OCI-LY3 (cell line): Measurements from ENCODE around the gene VASN.

Experiments used
- H2AFZ ChIP-seq: fragments of 200-600, 300-600 bp; shearing (Covaris generic); 2 replicates; pipeline ENCODE4 v1.6.0; 2014; ENCODE audit warnings: antibody characterized with exemption, low read depth, low read length
- H3K27ac ChIP-seq: fragments of 200-600, 300-600 bp; sonication (generic); 2 replicates; pipeline ENCODE4 v1.5.1; 2014; ENCODE audit warnings: mild to moderate bottlenecking, low read length, moderate library complexity, mixed read lengths
- H3K27me3 ChIP-seq: fragments of 200-600, 300-600 bp; sonication (generic); 2 replicates; pipeline ENCODE4 v1.6.1; 2014; ENCODE audit warnings: low read depth, low read length, mixed read lengths
- H3K36me3 ChIP-seq: fragments of 200-600, 300-600 bp; sonication (generic); replicated peaks from 2 replicates; pipeline ENCODE3; 2014; ENCODE audit warnings: low read depth, low read length, mixed read lengths
- H3K4me1 ChIP-seq: fragments of 300-600, 200-600 bp; sonication (generic); 2 replicates; pipeline ENCODE4 v1.6.1; 2014; ENCODE audit warnings: low read length, mixed read lengths
- H3K4me2 ChIP-seq: fragments of 200-600, 300-600 bp; sonication (generic); 2 replicates; pipeline ENCODE4 v1.6.1; 2014; ENCODE audit warnings: low read length, mixed read lengths
- H3K4me3 ChIP-seq: fragments of 300-600, 200-600 bp; sonication (generic); 2 replicates; pipeline ENCODE4 v1.5.1; 2014; ENCODE audit warnings: antibody characterized with exemption, mild to moderate bottlenecking, low read length, moderate library complexity
- H3K79me2 ChIP-seq: fragments of 300-600, 200-600 bp; shearing (Covaris generic); 2 replicates; pipeline ENCODE4 v1.6.1; 2014; ENCODE audit warnings: mild to moderate bottlenecking, low read length, mixed read lengths
- H3K9ac ChIP-seq: fragments of 300-600, 200-600 bp; shearing (Covaris generic); 2 replicates; pipeline ENCODE4 v1.6.0; 2014; ENCODE audit warnings: mild to moderate bottlenecking, low read length, moderate library complexity
- H3K9me3 ChIP-seq: fragments of 200-600, 300-600 bp; shearing (Covaris generic); 2 replicates; pipeline ENCODE4 v1.6.1; 2014; ENCODE audit warnings: low read length, mixed read lengths; ENCODE audit not compliant: insufficient read depth
- H4K20me1 ChIP-seq: fragments of 200-600, 300-600 bp; sonication (generic); 2 replicates; pipeline ENCODE4 v1.6.1; 2016; ENCODE audit warnings: low read length, mixed read lengths; ENCODE audit not compliant: insufficient read depth
- EZH2phosphoT487 ChIP-seq: fragments of 200-600 bp; shearing (Covaris generic); IDR thresholded peaks from 2 replicates; pipeline ENCODE4 v1.6.1; 2018; ENCODE audit warnings: antibody characterized with exemption, mixed run types, low read depth
- TF ChIP-seq, protein P1 (sequence below): fragments of 200-600, 300-600 bp; sonication (generic); IDR thresholded peaks from 2 replicates; pipeline ENCODE4 v1.5.1; 2014; ENCODE audit warnings: antibody characterized with exemption, low read length, low read depth

Gene VASN

DNA sequence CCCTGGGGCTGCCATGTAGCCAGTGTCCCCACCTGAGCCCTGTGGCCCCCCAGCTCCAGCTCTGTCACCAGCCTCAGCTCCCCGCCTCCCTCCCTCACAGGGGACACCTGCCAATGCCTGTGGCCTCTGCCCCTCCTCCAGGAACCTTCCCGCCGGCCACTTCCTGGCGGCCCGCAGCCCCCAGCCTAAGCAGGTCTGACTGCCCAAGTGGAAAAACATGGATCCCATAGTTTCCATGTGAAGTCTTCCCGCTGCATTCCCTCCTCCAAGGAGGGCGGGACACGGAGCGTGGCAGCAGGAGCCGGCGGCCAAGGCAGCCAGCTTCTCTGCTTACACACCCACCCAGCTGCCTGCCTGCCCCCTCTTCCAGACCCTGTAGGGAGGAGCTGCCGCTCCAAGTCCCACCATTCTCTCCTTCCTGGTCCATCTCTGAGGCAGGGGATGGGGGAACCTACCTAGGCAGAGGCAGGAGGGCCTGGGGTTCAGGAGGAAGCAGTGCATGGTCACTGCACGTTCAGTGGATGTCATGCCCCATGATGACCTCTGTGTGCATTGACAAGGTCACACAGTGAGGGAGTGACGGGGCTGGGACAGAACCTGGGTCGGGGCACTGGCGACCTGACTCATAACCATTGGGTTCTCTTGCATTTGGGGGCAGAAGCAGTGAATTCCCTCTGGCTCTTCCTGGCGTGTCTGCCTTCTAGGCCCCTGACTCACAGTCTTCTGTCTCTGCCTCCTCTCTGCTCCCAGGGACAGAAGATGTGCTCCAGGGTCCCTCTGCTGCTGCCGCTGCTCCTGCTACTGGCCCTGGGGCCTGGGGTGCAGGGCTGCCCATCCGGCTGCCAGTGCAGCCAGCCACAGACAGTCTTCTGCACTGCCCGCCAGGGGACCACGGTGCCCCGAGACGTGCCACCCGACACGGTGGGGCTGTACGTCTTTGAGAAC, 8.7 kb downstream of the VASN start:
- H2AFZ ChIP-seq = no peak overlapping the region
- no peak overlapping the region for H3K4me3 ChIP-seq
- H3K27me3 ChIP-seq = no peaks in the 10 kb centered on the region
- no peaks in the 10 kb centered on the region for H3K4me1 ChIP-seq
- no peaks in the 10 kb centered on the region for H4K20me1 ChIP-seq
- no peak overlapping the region for H3K9ac ChIP-seq
- no peaks in the 10 kb centered on the region for H3K9me3 ChIP-seq
- H3K79me2 ChIP-seq = no peaks in the 10 kb centered on the region
- H3K4me2 ChIP-seq = no peak overlapping the region
- H3K36me3 ChIP-seq = no peaks in the 10 kb centered on the region
- TF ChIP-seq, protein P1, sequence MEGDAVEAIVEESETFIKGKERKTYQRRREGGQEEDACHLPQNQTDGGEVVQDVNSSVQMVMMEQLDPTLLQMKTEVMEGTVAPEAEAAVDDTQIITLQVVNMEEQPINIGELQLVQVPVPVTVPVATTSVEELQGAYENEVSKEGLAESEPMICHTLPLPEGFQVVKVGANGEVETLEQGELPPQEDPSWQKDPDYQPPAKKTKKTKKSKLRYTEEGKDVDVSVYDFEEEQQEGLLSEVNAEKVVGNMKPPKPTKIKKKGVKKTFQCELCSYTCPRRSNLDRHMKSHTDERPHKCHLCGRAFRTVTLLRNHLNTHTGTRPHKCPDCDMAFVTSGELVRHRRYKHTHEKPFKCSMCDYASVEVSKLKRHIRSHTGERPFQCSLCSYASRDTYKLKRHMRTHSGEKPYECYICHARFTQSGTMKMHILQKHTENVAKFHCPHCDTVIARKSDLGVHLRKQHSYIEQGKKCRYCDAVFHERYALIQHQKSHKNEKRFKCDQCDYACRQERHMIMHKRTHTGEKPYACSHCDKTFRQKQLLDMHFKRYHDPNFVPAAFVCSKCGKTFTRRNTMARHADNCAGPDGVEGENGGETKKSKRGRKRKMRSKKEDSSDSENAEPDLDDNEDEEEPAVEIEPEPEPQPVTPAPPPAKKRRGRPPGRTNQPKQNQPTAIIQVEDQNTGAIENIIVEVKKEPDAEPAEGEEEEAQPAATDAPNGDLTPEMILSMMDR = no peak
- TF ChIP-seq EZH2phosphoT487 = no peak
- H3K27ac ChIP-seq = no peak overlapping the region

DNA sequence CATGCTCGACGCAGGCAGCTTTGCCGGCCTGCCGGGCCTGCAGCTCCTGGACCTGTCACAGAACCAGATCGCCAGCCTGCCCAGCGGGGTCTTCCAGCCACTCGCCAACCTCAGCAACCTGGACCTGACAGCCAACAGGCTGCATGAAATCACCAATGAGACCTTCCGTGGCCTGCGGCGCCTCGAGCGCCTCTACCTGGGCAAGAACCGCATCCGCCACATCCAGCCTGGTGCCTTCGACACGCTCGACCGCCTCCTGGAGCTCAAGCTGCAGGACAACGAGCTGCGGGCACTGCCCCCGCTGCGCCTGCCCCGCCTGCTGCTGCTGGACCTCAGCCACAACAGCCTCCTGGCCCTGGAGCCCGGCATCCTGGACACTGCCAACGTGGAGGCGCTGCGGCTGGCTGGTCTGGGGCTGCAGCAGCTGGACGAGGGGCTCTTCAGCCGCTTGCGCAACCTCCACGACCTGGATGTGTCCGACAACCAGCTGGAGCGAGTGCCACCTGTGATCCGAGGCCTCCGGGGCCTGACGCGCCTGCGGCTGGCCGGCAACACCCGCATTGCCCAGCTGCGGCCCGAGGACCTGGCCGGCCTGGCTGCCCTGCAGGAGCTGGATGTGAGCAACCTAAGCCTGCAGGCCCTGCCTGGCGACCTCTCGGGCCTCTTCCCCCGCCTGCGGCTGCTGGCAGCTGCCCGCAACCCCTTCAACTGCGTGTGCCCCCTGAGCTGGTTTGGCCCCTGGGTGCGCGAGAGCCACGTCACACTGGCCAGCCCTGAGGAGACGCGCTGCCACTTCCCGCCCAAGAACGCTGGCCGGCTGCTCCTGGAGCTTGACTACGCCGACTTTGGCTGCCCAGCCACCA, 9.7 kb downstream of the VASN start:
- Histone ChIP-seq H3K9me3 (no peaks in the 10 kb centered on the region), H3K4me3 (no peak overlapping the region), H3K79me2 (no peaks in the 10 kb centered on the region), H3K36me3 (no peaks in the 10 kb centered on the region), H3K4me1 (no peaks in the 10 kb centered on the region), H3K27ac (no peak overlapping the region), H3K4me2 (no peak overlapping the region), H4K20me1 (no peaks in the 10 kb centered on the region), H3K9ac (no peak overlapping the region), H3K27me3 (no peaks in the 10 kb centered on the region), H2AFZ (no peak overlapping the region)
- TF ChIP-seq, protein P1 = no peak
- no peak for TF ChIP-seq EZH2phosphoT487

DNA sequence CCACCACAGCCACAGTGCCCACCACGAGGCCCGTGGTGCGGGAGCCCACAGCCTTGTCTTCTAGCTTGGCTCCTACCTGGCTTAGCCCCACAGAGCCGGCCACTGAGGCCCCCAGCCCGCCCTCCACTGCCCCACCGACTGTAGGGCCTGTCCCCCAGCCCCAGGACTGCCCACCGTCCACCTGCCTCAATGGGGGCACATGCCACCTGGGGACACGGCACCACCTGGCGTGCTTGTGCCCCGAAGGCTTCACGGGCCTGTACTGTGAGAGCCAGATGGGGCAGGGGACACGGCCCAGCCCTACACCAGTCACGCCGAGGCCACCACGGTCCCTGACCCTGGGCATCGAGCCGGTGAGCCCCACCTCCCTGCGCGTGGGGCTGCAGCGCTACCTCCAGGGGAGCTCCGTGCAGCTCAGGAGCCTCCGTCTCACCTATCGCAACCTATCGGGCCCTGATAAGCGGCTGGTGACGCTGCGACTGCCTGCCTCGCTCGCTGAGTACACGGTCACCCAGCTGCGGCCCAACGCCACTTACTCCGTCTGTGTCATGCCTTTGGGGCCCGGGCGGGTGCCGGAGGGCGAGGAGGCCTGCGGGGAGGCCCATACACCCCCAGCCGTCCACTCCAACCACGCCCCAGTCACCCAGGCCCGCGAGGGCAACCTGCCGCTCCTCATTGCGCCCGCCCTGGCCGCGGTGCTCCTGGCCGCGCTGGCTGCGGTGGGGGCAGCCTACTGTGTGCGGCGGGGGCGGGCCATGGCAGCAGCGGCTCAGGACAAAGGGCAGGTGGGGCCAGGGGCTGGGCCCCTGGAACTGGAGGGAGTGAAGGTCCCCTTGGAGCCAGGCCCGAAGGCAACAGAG, 10.5 kb downstream of the VASN start:
- no peaks in the 10 kb centered on the region for H3K4me1 ChIP-seq
- no peaks in the 10 kb centered on the region for H3K9me3 ChIP-seq
- H3K4me2 ChIP-seq = no peak overlapping the region
- no peaks in the 10 kb centered on the region for H3K36me3 ChIP-seq
- no peak overlapping the region for H3K9ac ChIP-seq
- no peaks in the 10 kb centered on the region for H3K79me2 ChIP-seq
- no peaks in the 10 kb centered on the region for H4K20me1 ChIP-seq
- no peak overlapping the region for H2AFZ ChIP-seq
- no peaks in the 10 kb centered on the region for H3K27me3 ChIP-seq
- TF ChIP-seq EZH2phosphoT487 = no peak
- TF ChIP-seq, protein P1 = no peak
- no peak overlapping the region for H3K27ac ChIP-seq
- H3K4me3 ChIP-seq = no peak overlapping the region
